Ectodermal cell (in vitro differentiated cells): ENCODE measurements around the gene KCTD7.
A peak's percentile ranks its signal among the peaks of the same experiment; 100 is the strongest.
"Not testable (repeated sequence)": the region's sequence is repeated elsewhere in the genome, so short reads cannot be mapped to it uniquely, and the experiment has no call there.

Experiments used
- H3K27ac ChIP-seq: 2 replicates; pipeline ENCODE4 v1.7.0; 2013; ENCODE audit warnings: mild to moderate bottlenecking, low read depth, low read length; ENCODE audit not compliant: insufficient read depth, poor library complexity, severe bottlenecking
- H3K27me3 ChIP-seq: 2 replicates; pipeline ENCODE4 v1.7.0; 2013; ENCODE audit warnings: mild to moderate bottlenecking, low read length; ENCODE audit not compliant: insufficient read depth, control insufficient read depth, poor library complexity, severe bottlenecking
- H3K36me3 ChIP-seq: one replicate; pipeline ENCODE4 v1.7.0; 2013; ENCODE audit warnings: low read length; ENCODE audit not compliant: control insufficient read depth, insufficient read depth
- H3K4me1 ChIP-seq: one replicate; pipeline ENCODE4 v1.7.0; 2013; ENCODE audit warnings: low read length; ENCODE audit not compliant: control insufficient read depth, insufficient read depth
- H3K4me3 ChIP-seq: 2 replicates; pipeline ENCODE4 v1.7.0; 2013; ENCODE audit warnings: low read depth, low read length, control low read depth; ENCODE audit not compliant: insufficient read depth
- H3K9me3 ChIP-seq: 2 replicates; pipeline ENCODE4 v1.7.0; 2013; ENCODE audit warnings: mild to moderate bottlenecking, low read length, moderate library complexity; ENCODE audit not compliant: control insufficient read depth
- WGBS, 2 experiments: methylation state at CpG; one replicate each; pipeline ENCODE4 v1.1.7; 2013; ENCODE audit warnings: missing lambda C conversion rate in 2 of 2; 5-methylcytosine and 5-hydroxymethylcytosine counted together

KCTD7 gene

DNA sequence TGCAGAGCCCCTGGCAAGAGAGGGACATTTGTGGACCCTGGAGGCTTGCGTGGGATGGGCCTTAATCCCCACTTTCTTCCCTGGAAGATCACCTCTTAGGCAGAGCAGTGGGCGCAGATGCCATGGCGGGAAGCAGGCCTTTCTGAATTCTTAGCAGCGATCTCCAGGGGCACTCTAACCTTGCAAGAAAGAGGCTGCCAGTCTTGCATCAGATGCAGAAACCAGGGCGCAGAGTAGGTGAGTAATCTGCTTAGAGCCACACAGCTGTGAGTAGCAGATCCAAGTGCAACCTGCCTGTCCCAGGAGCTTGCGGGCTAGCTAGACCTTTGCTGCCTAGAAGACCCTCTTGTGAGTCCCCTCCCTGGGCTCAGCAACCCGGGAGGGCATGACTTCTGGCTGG lies 40.0 kb downstream of the KCTD7 start:
- 95 to 97% methylated on average over 7 of the region's 7 CpGs for WGBS, 2 experiments
- no peaks in the 10 kb centered on the region for H3K36me3 ChIP-seq

DNA sequence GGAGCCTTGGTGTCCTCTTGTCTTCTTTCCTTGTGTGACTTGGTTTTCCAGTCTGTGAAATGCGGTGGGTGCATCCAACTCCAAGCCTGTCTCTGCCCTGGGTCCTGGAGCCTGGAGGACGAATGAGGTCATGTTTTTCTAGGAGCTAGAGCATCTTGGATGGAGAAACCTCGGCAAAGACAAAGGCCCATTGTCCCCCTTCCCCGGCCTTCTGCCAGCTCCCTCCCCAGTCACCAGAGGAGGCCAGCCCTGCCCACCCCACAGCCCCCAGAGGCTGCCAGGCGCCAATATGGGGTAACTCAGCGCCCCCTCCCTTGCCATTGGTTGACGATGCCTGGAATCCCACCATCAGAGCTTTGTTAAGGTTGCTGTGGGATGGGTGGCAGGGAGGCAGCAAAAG lies 40.4 kb downstream of the KCTD7 start:
- no peak overlapping the region for H3K27ac ChIP-seq
- no peaks in the 10 kb centered on the region for H3K27me3 ChIP-seq
- H3K4me3 ChIP-seq: no peak overlapping the region
- H3K4me1 ChIP-seq: no peaks in the 10 kb centered on the region
- no peaks in the 10 kb centered on the region for H3K9me3 ChIP-seq
- 88 to 90% methylated on average over 7 of the region's 7 CpGs for WGBS, 2 experiments
- H3K36me3 ChIP-seq: no peaks in the 10 kb centered on the region

More for the DNA sequence above, 40.0 kb downstream of the KCTD7 start:
- no peaks in the 10 kb centered on the region for H3K9me3 ChIP-seq
- H3K27me3 ChIP-seq: no peaks in the 10 kb centered on the region
- no peak overlapping the region for H3K27ac ChIP-seq
- H3K4me1 ChIP-seq: no peaks in the 10 kb centered on the region
- no peak overlapping the region for H3K4me3 ChIP-seq

DNA sequence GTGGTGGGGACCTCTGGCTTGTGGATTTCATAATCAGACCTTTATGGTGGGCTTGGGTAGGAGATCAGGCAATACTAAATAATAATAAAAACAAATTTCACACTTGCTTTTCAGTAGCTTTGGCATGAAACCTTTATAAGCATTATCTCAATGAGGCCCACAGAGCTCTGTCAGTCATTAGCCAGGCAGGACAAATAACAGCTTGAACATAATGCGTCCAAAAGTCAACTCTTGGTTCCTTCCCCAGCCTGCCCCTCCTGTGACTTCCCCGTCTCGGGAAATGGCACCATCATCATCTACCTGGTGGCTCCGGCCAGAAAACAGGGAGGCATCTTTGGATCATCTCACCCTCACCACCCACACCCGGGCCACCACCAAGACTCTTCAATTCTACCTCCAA lies 40.8 kb downstream of the KCTD7 start:
- H3K4me3 ChIP-seq: no peak overlapping the region
- no peaks in the 10 kb centered on the region for H3K9me3 ChIP-seq
- no peaks in the 10 kb centered on the region for H3K27me3 ChIP-seq
- H3K36me3 ChIP-seq: no peaks in the 10 kb centered on the region
- WGBS, 2 experiments: 94 to 96% methylated on average over 5 of the region's 5 CpGs
- H3K4me1 ChIP-seq: no peaks in the 10 kb centered on the region
- H3K27ac ChIP-seq: no peak overlapping the region

DNA sequence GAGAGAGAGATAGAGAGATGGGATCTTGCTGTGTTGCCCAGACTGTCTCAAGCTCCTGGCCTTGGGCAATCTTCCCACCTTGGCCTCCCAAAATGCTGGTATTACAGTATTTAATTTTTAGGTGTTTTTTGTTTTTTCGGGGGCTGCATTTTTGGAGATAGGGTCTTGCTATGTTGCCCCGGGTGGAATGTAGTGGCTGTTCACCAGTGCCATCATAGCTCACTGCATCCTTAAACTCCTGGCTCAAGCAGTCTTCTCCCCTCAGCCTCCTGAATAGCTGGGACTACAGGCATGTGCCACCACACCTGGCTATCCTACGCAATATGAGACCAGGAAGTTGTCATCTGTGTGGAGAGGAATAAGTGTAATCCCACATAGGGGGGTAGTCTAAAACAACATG lies 42.4 kb downstream of the KCTD7 start:
- Histone ChIP-seq H3K9me3 (no peaks in the 10 kb centered on the region), H3K36me3 (no peaks in the 10 kb centered on the region), H3K4me3 (no peak overlapping the region), H3K27ac (no peak overlapping the region), H3K27me3 (no peaks in the 10 kb centered on the region), H3K4me1 (no peaks in the 10 kb centered on the region)
- WGBS, 2 experiments: 90 to 99% methylated on average over 2 to 3 of the region's 3 CpGs

DNA sequence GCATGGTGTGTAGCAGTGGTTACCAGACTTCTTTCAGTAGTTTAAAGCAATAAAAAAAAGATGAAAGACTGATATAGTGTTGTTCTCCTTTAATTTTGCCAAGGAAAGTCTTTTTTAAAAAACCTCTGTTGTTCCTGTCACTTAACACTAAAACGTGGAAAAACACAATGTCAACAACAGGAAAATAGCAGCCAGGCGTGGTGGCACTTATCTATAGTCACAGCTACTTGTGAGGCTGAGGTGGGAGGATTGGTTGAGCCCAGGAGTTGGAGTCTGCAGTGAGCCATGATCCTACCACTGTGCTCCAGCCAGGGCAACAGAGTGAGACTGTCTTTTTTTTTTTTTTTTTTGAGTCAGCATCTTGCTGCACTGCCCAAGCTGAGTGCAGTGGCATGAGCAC lies 42.8 kb downstream of the KCTD7 start:
- not testable (repeated sequence) for H3K4me3 ChIP-seq, H3K4me1 ChIP-seq, H3K27me3 ChIP-seq, H3K36me3 ChIP-seq, H3K27ac ChIP-seq, H3K9me3 ChIP-seq
- 82 to 85% methylated on average over 2 of the region's 2 CpGs for WGBS, 2 experiments

DNA sequence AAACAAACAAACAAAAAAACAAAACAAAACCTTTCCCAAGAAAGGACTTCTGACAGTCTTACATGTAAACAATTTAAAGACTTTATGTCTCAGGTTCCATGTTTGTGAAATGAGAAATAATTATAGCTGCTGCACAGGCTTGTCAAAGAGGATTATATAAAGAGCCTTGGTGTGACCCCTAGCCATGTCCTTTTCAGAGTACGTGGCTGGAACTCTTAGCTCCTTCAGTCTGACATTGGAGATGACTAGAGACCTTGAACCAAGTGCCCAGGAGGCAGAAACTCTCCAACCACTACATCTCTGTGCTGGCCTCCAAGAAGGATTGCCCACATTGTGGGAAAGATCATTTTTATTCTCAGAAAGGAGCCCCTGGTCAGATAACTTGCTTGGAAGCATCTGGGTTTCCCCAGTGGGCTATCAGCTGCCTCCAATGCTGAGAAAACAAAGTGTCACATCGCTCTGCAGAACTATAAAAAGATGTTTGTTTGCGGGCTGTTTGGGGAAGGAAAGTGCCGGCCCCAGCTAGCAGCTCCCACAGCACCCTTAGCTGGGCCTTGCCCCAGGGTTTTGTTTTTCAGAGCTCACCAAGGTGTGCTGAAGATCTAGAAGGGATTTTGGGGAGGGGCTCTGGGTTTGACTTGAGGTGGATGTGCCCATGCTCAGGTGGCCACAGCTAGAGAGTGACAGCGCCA lies 43.9 kb downstream of the KCTD7 start:
- H3K27ac ChIP-seq, H3K9me3 ChIP-seq, H3K4me1 ChIP-seq, H3K36me3 ChIP-seq, H3K27me3 ChIP-seq, H3K4me3 ChIP-seq: not testable (repeated sequence)
- WGBS, 2 experiments: no CpG with 5 or more reads among the region's 5 CpGs

DNA sequence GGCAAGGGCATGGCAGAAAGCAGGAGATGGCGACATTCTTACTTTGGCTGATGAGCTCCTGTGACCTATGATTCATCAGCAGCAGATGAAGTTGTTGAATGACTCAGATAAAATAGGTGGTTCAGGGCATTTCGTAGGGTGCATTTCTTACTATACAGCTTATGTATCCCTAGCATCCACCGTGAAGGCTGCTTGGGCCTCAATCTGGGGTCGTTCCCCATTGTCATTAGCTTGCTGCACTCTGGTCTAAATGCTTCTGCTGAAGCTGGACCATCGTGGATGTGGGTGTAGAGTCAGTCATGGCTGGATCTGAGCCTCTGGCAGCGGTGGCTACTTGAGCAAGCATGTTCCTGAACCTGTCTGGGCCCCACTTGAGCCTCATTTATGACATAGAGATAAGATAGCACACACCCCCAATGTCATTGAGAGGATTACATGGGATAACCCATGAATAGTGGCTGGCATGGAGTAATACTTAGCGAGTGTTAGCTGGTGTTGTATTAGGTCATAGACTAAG lies 44.5 kb downstream of the KCTD7 start:
- not testable (repeated sequence) for H3K27ac ChIP-seq, H3K27me3 ChIP-seq, H3K36me3 ChIP-seq, H3K4me3 ChIP-seq, H3K4me1 ChIP-seq, H3K9me3 ChIP-seq
- whole genome bisulfite sequencing, 2 experiments: 93 to 97% methylated on average over 4 of the region's 7 CpGs

DNA sequence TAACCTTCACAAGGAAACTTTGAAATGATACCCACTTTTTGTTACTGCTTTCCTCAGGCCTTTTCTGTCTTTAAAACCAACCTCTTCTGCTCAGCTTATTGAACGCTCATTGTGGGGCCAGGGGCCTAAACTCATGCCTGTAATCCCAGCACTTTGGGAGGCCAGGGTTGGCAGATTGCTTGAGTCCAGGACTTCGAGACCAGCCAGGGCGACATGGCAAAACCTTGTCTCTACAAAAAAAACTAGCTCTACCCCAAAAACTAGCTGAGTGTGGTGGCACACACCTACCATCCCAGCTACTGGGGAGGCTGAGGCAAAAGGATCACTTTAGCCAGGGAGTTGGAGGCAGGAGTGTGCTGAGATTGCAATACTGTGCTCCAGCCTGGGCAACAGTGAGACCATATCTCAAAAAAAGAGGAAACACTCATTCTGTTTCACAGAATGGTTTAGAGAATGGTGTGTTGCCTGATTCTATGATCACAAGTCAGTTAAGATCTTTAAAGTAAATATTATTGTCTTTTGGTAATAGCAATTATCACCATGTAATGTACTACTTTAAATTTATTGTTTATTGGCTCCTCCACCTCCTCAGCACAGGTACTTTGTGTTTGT lies 51.1 kb downstream of the KCTD7 start:
- WGBS, 2 experiments: 94 to 95% methylated on average over 3 of the region's 3 CpGs
- Histone ChIP-seq H3K9me3 (no peaks in the 10 kb centered on the region), H3K4me3 (no peak overlapping the region), H3K27ac (no peak overlapping the region), H3K4me1 (no peaks in the 10 kb centered on the region), H3K36me3 (no peaks in the 10 kb centered on the region), H3K27me3 (no peaks in the 10 kb centered on the region)

DNA sequence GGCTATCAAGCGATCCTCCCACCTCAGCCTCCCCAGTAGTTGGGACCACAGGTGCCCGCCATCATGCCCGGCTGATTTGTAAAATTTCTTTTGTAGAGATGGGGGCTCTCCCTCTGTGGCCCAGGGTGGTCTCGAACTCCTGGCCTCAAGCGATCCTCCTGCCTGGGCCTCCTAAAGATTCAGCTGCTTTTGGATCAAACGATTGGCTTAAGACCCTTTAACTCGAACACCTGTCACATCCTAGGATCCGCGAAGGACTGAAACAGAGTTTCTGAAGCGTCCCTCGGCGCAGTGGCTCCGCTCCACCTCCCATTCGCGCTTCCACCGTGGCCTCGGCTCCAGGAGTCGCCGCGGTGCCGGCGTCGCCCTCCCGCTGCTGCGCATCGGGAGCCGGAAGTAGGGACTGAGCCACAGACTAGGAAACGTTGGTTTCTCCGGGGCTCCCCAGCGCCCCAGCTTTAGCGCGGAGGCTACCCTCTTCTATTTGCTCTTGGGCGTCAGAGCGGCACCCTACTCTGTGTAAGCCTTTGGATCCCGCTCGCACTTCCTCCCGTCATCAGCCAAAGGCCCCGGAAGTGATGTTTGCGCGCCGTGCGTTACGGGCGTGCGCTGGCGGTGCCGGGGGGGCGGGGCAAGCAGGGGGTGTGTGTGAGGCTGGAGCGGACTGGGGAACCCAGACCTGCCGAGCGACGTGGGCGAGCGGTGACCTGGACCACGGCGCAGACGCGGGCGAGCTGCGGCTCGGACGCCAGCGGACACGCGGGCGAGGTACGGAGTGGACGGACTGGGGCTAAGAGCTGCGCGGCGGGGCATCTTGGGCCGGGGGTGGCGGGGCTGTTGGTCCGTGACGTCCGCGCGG lies 53.0 kb downstream of the KCTD7 start:
- 5% methylated on average over 78 of the region's 78 CpGs for WGBS, 2 experiments
- Histone ChIP-seq H3K4me1 (no peaks in the 10 kb centered on the region), H3K9me3 (no peaks in the 10 kb centered on the region), H3K36me3 (no peaks in the 10 kb centered on the region), H3K4me3 (peak overlapping the region; percentile 87), H3K27ac (peak overlapping the region; percentile 22), H3K27me3 (no peaks in the 10 kb centered on the region)
